Vagina (tissue), 2 donors: ENCODE results near the gene CCDC198.

Experiments used
- CTCF ChIP-seq, 3 experiments: fragments of 450-650 bp in 2 of 3; fragments of 200-600 bp in 1 of 3; sonication (generic) in 1 of 3; IDR thresholded peaks; one replicate each; pipeline ENCODE4 v1.5.1; 2017 to 2019; ENCODE audit warnings: antibody characterized with exemption in 3 of 3, mild to moderate bottlenecking in 2 of 3, moderate library complexity in 2 of 3
- POLR2A ChIP-seq, 2 donors: fragments of 450-650 bp; IDR thresholded peaks; one replicate each; pipeline ENCODE4 v1.6.1; 2017; ENCODE audit warnings: antibody characterized with exemption in 2 of 2, mild to moderate bottlenecking in 2 of 2, moderate library complexity in 2 of 2

- no peak for TF ChIP-seq CTCF (IDR thresholded peaks at IDR 0.05)
- no peak for TF ChIP-seq POLR2A (IDR thresholded peaks at IDR 0.05)
Observed at GRCh38 chr14:57533214-57533613, 39.6 kb upstream of the CCDC198 start.
